Effector memory CD4-positive, alpha-beta T cell (primary cell): Measurements from ENCODE around the gene ANKLE2.
"Not testable (repeated sequence)": the region's sequence is repeated elsewhere in the genome, so short reads cannot be mapped to it uniquely, and the experiment has no call there.

Experiments used
- DNase-seq, 3 donors: peaks; one replicate each; pipeline ENCODE4 v3.0.0-alpha.2; 2020
- H3K27ac ChIP-seq: 2 replicates; pipeline ENCODE4 v1.7.0; 2013; ENCODE audit warnings: mild to moderate bottlenecking, low read length, moderate library complexity; ENCODE audit not compliant: insufficient read depth, poor library complexity, severe bottlenecking
- H3K27me3 ChIP-seq: replicated peaks from 2 replicates; pipeline ENCODE4 v1.7.0; 2013; ENCODE audit warnings: mild to moderate bottlenecking, low read length; ENCODE audit not compliant: insufficient read depth, control insufficient read depth, poor library complexity, severe bottlenecking
- H3K36me3 ChIP-seq: 2 replicates; pipeline ENCODE4 v1.7.0; 2013; ENCODE audit warnings: mild to moderate bottlenecking, low read length, moderate library complexity; ENCODE audit not compliant: control insufficient read depth, insufficient read depth
- H3K4me1 ChIP-seq: 2 replicates; pipeline ENCODE4 v1.7.0; 2013; ENCODE audit warnings: low read length, mild to moderate bottlenecking; ENCODE audit not compliant: control insufficient read depth, insufficient read depth, poor library complexity, severe bottlenecking
- H3K4me3 ChIP-seq: 2 replicates; pipeline ENCODE4 v1.7.0; 2013; ENCODE audit warnings: low read length, low read depth, mild to moderate bottlenecking; ENCODE audit not compliant: insufficient read depth, poor library complexity, severe bottlenecking
- H3K9me3 ChIP-seq: 2 replicates; pipeline ENCODE4 v1.7.0; 2013; ENCODE audit warnings: mild to moderate bottlenecking, low read length, moderate library complexity; ENCODE audit not compliant: control insufficient read depth

The ANKLE2 gene

GRCh38 chr12:132779781-132780353 lies 18.2 kb upstream of the ANKLE2 start:
- Histone ChIP-seq H3K4me3 (no peak overlapping the region), H3K36me3 (peaks cover 67% of the 10 kb centered on the region), H3K9me3 (no peaks in the 10 kb centered on the region), H3K27ac (no peak overlapping the region), H3K27me3 (no peaks in the 10 kb centered on the region), H3K4me1 (no peaks in the 10 kb centered on the region)
- no peak for DNase-seq

GRCh38 chr12:132777614-132778013 lies 16.0 kb upstream of the ANKLE2 start:
- Histone ChIP-seq H3K4me3 (no peak overlapping the region), H3K4me1 (no peaks in the 10 kb centered on the region), H3K27me3 (no peaks in the 10 kb centered on the region), H3K36me3 (peaks cover 69% of the 10 kb centered on the region), H3K27ac (no peak overlapping the region), H3K9me3 (no peaks in the 10 kb centered on the region)
- DNase-seq: no peak

GRCh38 chr12:132776816-132777568 lies 15.4 kb upstream of the ANKLE2 start:
- H3K4me1 ChIP-seq: peaks cover under 1% of the 10 kb centered on the region
- H3K4me3 ChIP-seq: no peak overlapping the region
- DNase-seq: no peak
- H3K9me3 ChIP-seq: no peaks in the 10 kb centered on the region
- H3K27ac ChIP-seq: no peak overlapping the region
- H3K27me3 ChIP-seq: no peaks in the 10 kb centered on the region
- peaks cover 64% of the 10 kb centered on the region for H3K36me3 ChIP-seq

- H3K27me3 ChIP-seq, H3K27ac ChIP-seq, H3K4me1 ChIP-seq, H3K9me3 ChIP-seq, H3K4me3 ChIP-seq, DNase-seq: not testable (repeated sequence)
- peaks cover 57% of the 10 kb centered on the region for H3K36me3 ChIP-seq
These were observed 14.6 kb upstream of the ANKLE2 start for GRCh38 chr12:132776230-132776625.

GRCh38 chr12:132775502-132776229 lies 14.0 kb upstream of the ANKLE2 start:
- Histone ChIP-seq H3K4me3 (no peak overlapping the region), H3K27ac (no peak overlapping the region), H3K9me3 (no peaks in the 10 kb centered on the region), H3K36me3 (peaks cover 52% of the 10 kb centered on the region), H3K4me1 (peaks cover 14% of the 10 kb centered on the region), H3K27me3 (no peaks in the 10 kb centered on the region)
- DNase-seq: no peak

- Histone ChIP-seq H3K4me3 (no peak overlapping the region), H3K9me3 (no peaks in the 10 kb centered on the region), H3K27me3 (no peaks in the 10 kb centered on the region), H3K27ac (no peak overlapping the region), H3K36me3 (peaks cover 49% of the 10 kb centered on the region), H3K4me1 (peaks cover 15% of the 10 kb centered on the region)
- DNase-seq: no peak
These were observed 13.1 kb upstream of the ANKLE2 start for GRCh38 chr12:132774646-132775275.

- Histone ChIP-seq H3K27ac (peak overlapping the region; percentile 4), H3K9me3 (no peaks in the 10 kb centered on the region), H3K4me1 (peaks cover 15% of the 10 kb centered on the region), H3K27me3 (no peaks in the 10 kb centered on the region), H3K4me3 (no peak overlapping the region), H3K36me3 (peaks cover 49% of the 10 kb centered on the region)
- DNase-seq: no peak
These were observed 12.5 kb upstream of the ANKLE2 start for GRCh38 chr12:132774159-132774558.

- peaks cover 49% of the 10 kb centered on the region for H3K36me3 ChIP-seq
- DNase-seq: no peak
- H3K4me3 ChIP-seq: no peak overlapping the region
- H3K9me3 ChIP-seq: no peaks in the 10 kb centered on the region
- peaks cover 15% of the 10 kb centered on the region for H3K4me1 ChIP-seq
- H3K27ac ChIP-seq: no peak overlapping the region
- no peaks in the 10 kb centered on the region for H3K27me3 ChIP-seq
These were observed 11.7 kb upstream of the ANKLE2 start for GRCh38 chr12:132773077-132773955.

GRCh38 chr12:132772606-132773005 lies 11.0 kb upstream of the ANKLE2 start:
- Histone ChIP-seq H3K4me3 (no peak overlapping the region), H3K9me3 (no peaks in the 10 kb centered on the region), H3K27ac (no peak overlapping the region), H3K4me1 (peaks cover 15% of the 10 kb centered on the region), H3K36me3 (peaks cover 45% of the 10 kb centered on the region), H3K27me3 (no peaks in the 10 kb centered on the region)
- no peak for DNase-seq
